Measurements from ENCODE around the gene METTL5. TPM values are rescaled to one million over a fixed set of nuclear protein-coding genes. Genes with fewer than 3 reads are reported as not detected.
"Not testable (repeated sequence)": the region's sequence is repeated elsewhere in the genome, so short reads cannot be mapped to it uniquely, and the experiment has no call there.

The METTL5 gene
- total RNA-seq, 4 donors from 2014 or later, result 34.2 to 283 (median 42.8) TPM

- no peak overlapping the region for H3K4me3 ChIP-seq (ENCODE audit: low read depth, poor library complexity, severe bottlenecking)
- DNase-seq (ENCODE audit: low spot score in 2 of 2), result no peak
- WGBS, 2 donors, result 90 to 94% methylated on average over 4 of the region's 4 CpGs
- intact Hi-C loops (cut with DNase I; ENCODE audit: low total_unique reads), result no loop called here
- TF ChIP-seq POLR2A (IDR thresholded peaks at IDR 0.05) (no peak), CTCF (IDR thresholded peaks at IDR 0.05) (no peak)
Measured at GRCh38 chr2:169822785-169823392, 1.8 kb downstream of the METTL5 start.

GRCh38 chr2:169822036-169822435 lies 2.7 kb downstream of the METTL5 start:
- intact Hi-C loops (cut with DNase I; ENCODE audit: low total_unique reads), result no loop called here

GRCh38 chr2:169820101-169820500 lies 4.6 kb downstream of the METTL5 start:
- WGBS, 2 donors, result 71 to 72% methylated on average over 7 of the region's 7 CpGs
- DNase-seq (ENCODE audit: low spot score in 2 of 2); intact Hi-C loops (cut with DNase I; ENCODE audit: low total_unique reads); H3K4me3 ChIP-seq (ENCODE audit: low read depth, poor library complexity, severe bottlenecking): not testable (repeated sequence)

More at GRCh38 chr2:169822036-169822435, 2.7 kb downstream of the METTL5 start:
- DNase-seq (ENCODE audit: low spot score in 2 of 2), result no peak
- WGBS, 2 donors, result 61 to 62% methylated on average over 3 of the region's 3 CpGs
- TF ChIP-seq POLR2A (IDR thresholded peaks at IDR 0.05) (no peak), CTCF (IDR thresholded peaks at IDR 0.05) (no peak)
- no peak overlapping the region for H3K4me3 ChIP-seq (ENCODE audit: low read depth, poor library complexity, severe bottlenecking)

GRCh38 chr2:169819106-169819505 lies 5.6 kb downstream of the METTL5 start:
- no peak for DNase-seq (ENCODE audit: low spot score in 2 of 2)
- H3K4me3 ChIP-seq (ENCODE audit: low read depth, poor library complexity, severe bottlenecking), result no peak overlapping the region
- intact Hi-C loops (cut with DNase I; ENCODE audit: low total_unique reads), result no loop called here
- TF ChIP-seq CTCF (IDR thresholded peaks at IDR 0.05) (no peak), POLR2A (IDR thresholded peaks at IDR 0.05) (no peak)
- 48 to 67% methylated on average over 1 of the region's 1 CpG for WGBS, 2 donors

GRCh38 chr2:169818241-169818640 lies 6.5 kb downstream of the METTL5 start:
- no peak for DNase-seq (ENCODE audit: low spot score in 2 of 2)
- no peak overlapping the region for H3K4me3 ChIP-seq (ENCODE audit: low read depth, poor library complexity, severe bottlenecking)
- intact Hi-C loops (cut with DNase I; ENCODE audit: low total_unique reads), result no loop called here
- TF ChIP-seq CTCF (IDR thresholded peaks at IDR 0.05), result no peak
- TF ChIP-seq POLR2A (IDR thresholded peaks at IDR 0.05), result no peak

GRCh38 chr2:169817369-169817768 lies 7.3 kb downstream of the METTL5 start:
- 95 to 98% methylated on average over 5 to 6 of the region's 6 CpGs for WGBS, 2 donors
- H3K4me3 ChIP-seq (ENCODE audit: low read depth, poor library complexity, severe bottlenecking); intact Hi-C loops (cut with DNase I; ENCODE audit: low total_unique reads); DNase-seq (ENCODE audit: low spot score in 2 of 2): not testable (repeated sequence)

- DNase-seq (ENCODE audit: low spot score in 2 of 2); intact Hi-C loops (cut with DNase I; ENCODE audit: low total_unique reads); H3K4me3 ChIP-seq (ENCODE audit: low read depth, poor library complexity, severe bottlenecking): not testable (repeated sequence)
Measured at GRCh38 chr2:169816961-169817360, 7.7 kb downstream of the METTL5 start.
